ENCODE measurements around the gene RANGAP1. TPM values are rescaled to one million over a fixed set of nuclear protein-coding genes. Genes with fewer than 3 reads are reported as not detected.
"Not testable (repeated sequence)": the region's sequence is repeated elsewhere in the genome, so short reads cannot be mapped to it uniquely, and the experiment has no call there.

Gene RANGAP1
- total and polyA plus RNA-seq, 5 donors from 2014 or later: 19.9 to 112 (median 24.2) TPM

DNA sequence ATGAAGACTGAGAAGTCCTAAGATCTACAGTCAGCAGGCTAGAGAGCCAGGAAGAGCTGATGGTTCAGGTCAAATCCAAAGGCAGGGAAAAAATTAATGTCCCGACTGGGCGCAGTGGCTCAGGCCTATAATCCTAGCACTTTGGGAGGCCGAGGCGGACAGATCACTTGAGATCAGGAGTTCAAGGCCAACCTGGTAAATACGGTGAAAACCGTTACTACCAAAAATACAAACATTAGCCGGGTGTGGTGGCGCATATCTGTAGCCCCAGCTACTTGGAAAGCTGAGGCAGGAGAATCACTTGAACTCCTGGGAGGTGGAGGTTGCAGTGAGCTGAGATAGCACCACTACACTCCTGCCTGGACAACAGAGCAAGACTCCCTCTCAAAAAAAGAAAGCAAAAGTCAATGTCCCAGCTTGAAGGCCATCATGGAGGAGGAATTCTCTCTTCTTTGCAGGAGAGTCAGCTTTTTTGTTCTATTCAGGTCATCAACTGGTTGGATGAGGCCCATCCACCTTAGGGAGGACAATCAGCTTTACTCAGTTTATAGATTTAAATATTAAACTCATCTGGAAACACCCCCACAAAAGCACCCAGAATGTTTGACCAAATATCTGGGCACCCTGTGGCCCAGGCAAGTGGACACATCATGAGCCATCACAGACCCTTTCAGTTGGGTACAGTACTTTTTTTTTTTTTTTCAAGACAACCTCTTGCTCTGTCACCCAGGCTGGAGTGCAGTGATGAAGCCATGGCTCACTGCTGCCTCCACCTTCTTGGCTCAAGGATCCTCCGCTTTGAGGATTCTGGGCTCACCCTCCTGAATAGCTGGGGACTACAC lies 11.1 kb upstream of the RANGAP1 start:
- DNase-seq (no peak), ATAC-seq (ENCODE audit: low read depth in 2 of 2) (no peak)
- H3K36me3 ChIP-seq (ENCODE audit: control insufficient read depth, insufficient read depth, low read length): no peaks in the 10 kb centered on the region
- Mint-ChIP-seq H3K9me3 (peaks cover 0 to 2% (median 0%) of the 10 kb centered on the region in 7 donors), H3K27me3 (peaks cover 4% of the 10 kb centered on the region), H3K4me3 (peak overlapping the region in 1 of 4 donors; percentile 75), H3K36me3 (no peaks in the 10 kb centered on the region), H3K4me1 (peaks cover 0 to 6% (median 4%) of the 10 kb centered on the region in 4 donors), H3K27ac (no peak overlapping the region)
- no peak overlapping the region for H3K27ac ChIP-seq (ENCODE audit: insufficient read depth, low read length, poor library complexity, severe bottlenecking)
- peaks cover 7% of the 10 kb centered on the region for H3K4me1 ChIP-seq (ENCODE audit: control insufficient read depth, insufficient read depth, low read length, poor library complexity, severe bottlenecking)
- no peak overlapping the region for H3K4me3 ChIP-seq (ENCODE audit: low read depth, low read length)
- H3K9me3 ChIP-seq (ENCODE audit: control insufficient read depth in 2 of 2, low read length in 2 of 2): no peaks in the 10 kb centered on the region
- H3K27me3 ChIP-seq (ENCODE audit: control insufficient read depth, insufficient read depth, low read length): no peaks in the 10 kb centered on the region

GRCh38 chr22:41294816-41295215 lies 8.8 kb upstream of the RANGAP1 start:
- not testable (repeated sequence) for H3K9me3 ChIP-seq (ENCODE audit: control insufficient read depth in 2 of 2, low read length in 2 of 2); H3K27me3 Mint-ChIP-seq; DNase-seq; H3K27me3 ChIP-seq (ENCODE audit: control insufficient read depth, insufficient read depth, low read length); ATAC-seq (ENCODE audit: low read depth in 2 of 2); H3K27ac Mint-ChIP-seq; H3K4me3 Mint-ChIP-seq; H3K27ac ChIP-seq (ENCODE audit: insufficient read depth, low read length, poor library complexity, severe bottlenecking); H3K36me3 ChIP-seq (ENCODE audit: control insufficient read depth, insufficient read depth, low read length); H3K4me1 ChIP-seq (ENCODE audit: control insufficient read depth, insufficient read depth, low read length, poor library complexity, severe bottlenecking); H3K4me1 Mint-ChIP-seq; H3K9me3 Mint-ChIP-seq; H3K4me3 ChIP-seq (ENCODE audit: low read depth, low read length); H3K36me3 Mint-ChIP-seq

DNA sequence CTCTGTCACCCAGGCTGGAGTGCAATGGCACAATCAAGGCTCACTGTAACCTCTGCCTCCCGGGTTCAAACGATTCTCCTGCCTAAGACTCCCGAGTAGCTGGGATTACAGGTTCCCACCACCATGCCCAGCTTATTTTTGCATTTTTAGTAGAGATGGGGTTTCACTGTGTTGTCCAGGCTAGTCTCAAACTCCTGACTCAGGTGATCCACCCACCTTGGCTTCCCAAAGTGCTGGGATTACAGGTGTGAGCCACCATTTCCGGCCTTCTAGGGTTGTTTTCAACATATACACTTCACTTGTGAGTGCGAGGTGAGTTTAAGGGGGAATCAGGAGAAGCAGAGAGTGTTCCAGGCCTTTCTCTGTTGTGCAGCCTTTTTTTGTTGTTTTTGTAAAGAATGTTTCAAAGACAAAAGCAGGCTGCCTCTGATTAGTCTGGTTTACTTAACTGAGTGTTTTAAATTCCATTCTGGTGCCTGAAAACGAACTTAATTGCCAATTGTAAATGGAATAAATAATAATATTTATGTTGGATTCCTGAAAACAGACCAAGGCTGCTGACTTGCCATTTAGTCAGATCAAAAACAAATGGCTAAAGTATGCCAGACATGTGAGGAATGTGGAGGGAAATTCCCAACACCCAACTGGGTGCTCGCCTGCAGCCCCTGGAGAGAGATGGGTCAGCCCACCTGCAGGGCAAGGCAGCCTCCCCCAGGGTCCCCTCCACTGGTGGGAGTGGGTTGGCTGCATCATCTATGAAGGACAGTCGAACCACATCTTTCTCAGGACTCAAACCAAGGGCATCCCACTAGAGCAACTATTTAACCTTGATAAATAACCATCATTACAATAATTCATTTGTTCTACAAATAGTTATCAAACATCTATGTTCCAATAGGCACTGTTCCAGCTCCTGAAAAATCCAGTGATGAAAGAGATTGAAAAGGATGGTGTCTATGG lies 4.6 kb upstream of the RANGAP1 start:
- H3K4me3 Mint-ChIP-seq: peak overlapping the region in 2 of 4 donors; percentile 47 to 56
- no peaks in the 10 kb centered on the region for H3K9me3 Mint-ChIP-seq
- ATAC-seq (ENCODE audit: low read depth in 2 of 2) (no peak), DNase-seq (no peak)
- H3K9me3 ChIP-seq (ENCODE audit: control insufficient read depth in 2 of 2, low read length in 2 of 2): no peaks in the 10 kb centered on the region
- no peaks in the 10 kb centered on the region for H3K27me3 ChIP-seq (ENCODE audit: control insufficient read depth, insufficient read depth, low read length)
- no peaks in the 10 kb centered on the region for H3K36me3 Mint-ChIP-seq
- no peak overlapping the region for H3K27ac Mint-ChIP-seq
- H3K4me1 Mint-ChIP-seq: peaks cover 5 to 17% (median 9%) of the 10 kb centered on the region in 4 donors
- peaks cover 10% of the 10 kb centered on the region for H3K4me1 ChIP-seq (ENCODE audit: control insufficient read depth, insufficient read depth, low read length, poor library complexity, severe bottlenecking)
- no peaks in the 10 kb centered on the region for H3K27me3 Mint-ChIP-seq
- no peak overlapping the region for H3K27ac ChIP-seq (ENCODE audit: insufficient read depth, low read length, poor library complexity, severe bottlenecking)
- H3K36me3 ChIP-seq (ENCODE audit: control insufficient read depth, insufficient read depth, low read length): no peaks in the 10 kb centered on the region
- no peak overlapping the region for H3K4me3 ChIP-seq (ENCODE audit: low read depth, low read length)

GRCh38 chr22:41289671-41290070 lies 3.7 kb upstream of the RANGAP1 start:
- Mint-ChIP-seq H3K4me1 (peaks cover 6 to 25% (median 10%) of the 10 kb centered on the region in 4 donors), H3K27me3 (no peaks in the 10 kb centered on the region), H3K4me3 (peak overlapping the region in 2 of 4 donors; percentile 36 to 47), H3K27ac (peak overlapping the region in 2 of 3 donors; percentile 36 to 85), H3K9me3 (no peaks in the 10 kb centered on the region), H3K36me3 (no peaks in the 10 kb centered on the region)
- Histone ChIP-seq H3K4me3 (ENCODE audit: low read depth, low read length) (no peak overlapping the region), H3K36me3 (ENCODE audit: control insufficient read depth, insufficient read depth, low read length) (peaks cover 3% of the 10 kb centered on the region), H3K4me1 (ENCODE audit: control insufficient read depth, insufficient read depth, low read length, poor library complexity, severe bottlenecking) (peaks cover 17% of the 10 kb centered on the region), H3K27ac (ENCODE audit: insufficient read depth, low read length, poor library complexity, severe bottlenecking) (no peak overlapping the region), H3K9me3 (ENCODE audit: control insufficient read depth in 2 of 2, low read length in 2 of 2) (no peaks in the 10 kb centered on the region), H3K27me3 (ENCODE audit: control insufficient read depth, insufficient read depth, low read length) (no peaks in the 10 kb centered on the region)
- DNase-seq (no peak), ATAC-seq (ENCODE audit: low read depth in 2 of 2) (no peak)

GRCh38 chr22:41288245-41288946 lies 2.4 kb upstream of the RANGAP1 start:
- peaks cover 7% of the 10 kb centered on the region for H3K36me3 ChIP-seq (ENCODE audit: control insufficient read depth, insufficient read depth, low read length)
- peaks cover 21% of the 10 kb centered on the region for H3K4me1 ChIP-seq (ENCODE audit: control insufficient read depth, insufficient read depth, low read length, poor library complexity, severe bottlenecking)
- H3K4me1 Mint-ChIP-seq: peaks cover 10 to 35% (median 13%) of the 10 kb centered on the region in 4 donors
- DNase-seq (no peak), ATAC-seq (ENCODE audit: low read depth in 2 of 2) (no peak)
- H3K27me3 Mint-ChIP-seq: no peaks in the 10 kb centered on the region
- H3K9me3 Mint-ChIP-seq: no peaks in the 10 kb centered on the region
- no peaks in the 10 kb centered on the region for H3K27me3 ChIP-seq (ENCODE audit: control insufficient read depth, insufficient read depth, low read length)
- H3K4me3 ChIP-seq (ENCODE audit: low read depth, low read length): no peak overlapping the region
- no peak overlapping the region for H3K27ac ChIP-seq (ENCODE audit: insufficient read depth, low read length, poor library complexity, severe bottlenecking)
- H3K9me3 ChIP-seq (ENCODE audit: control insufficient read depth in 2 of 2, low read length in 2 of 2): no peaks in the 10 kb centered on the region
- H3K4me3 Mint-ChIP-seq: peak overlapping the region; percentile 45 to 76 (median 57)
- H3K27ac Mint-ChIP-seq: peak overlapping the region; percentile 56 to 99 (median 93)
- H3K36me3 Mint-ChIP-seq: peaks cover 3% of the 10 kb centered on the region

DNA sequence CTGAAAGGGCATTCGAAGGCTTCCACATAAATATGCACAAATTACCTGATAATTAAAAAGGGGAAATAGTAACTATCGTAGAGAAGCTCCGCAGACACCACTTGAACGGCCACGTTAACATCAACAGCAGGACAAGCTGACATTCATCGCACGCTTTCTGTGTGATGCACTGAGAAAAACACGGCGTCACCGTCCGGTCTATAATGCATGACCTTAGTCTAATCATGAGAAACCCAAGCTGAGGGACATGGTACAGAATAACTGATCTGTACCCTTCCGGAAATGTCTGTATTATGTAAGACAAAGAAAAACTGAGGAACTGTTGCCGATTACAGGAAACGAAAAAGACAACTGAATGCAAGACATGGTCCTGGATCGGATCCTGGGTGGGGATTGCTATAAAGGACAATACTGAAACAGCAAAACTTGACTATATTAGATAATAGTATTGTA lies 678 bp upstream of the RANGAP1 start:
- Mint-ChIP-seq H3K27me3 (no peaks in the 10 kb centered on the region), H3K27ac (peak overlapping the region; percentile 99), H3K4me1 (peaks cover 13 to 46% (median 21%) of the 10 kb centered on the region in 4 donors), H3K36me3 (peaks cover 9% of the 10 kb centered on the region), H3K9me3 (no peaks in the 10 kb centered on the region), H3K4me3 (peak overlapping the region; percentile 95 to 98 (median 97))
- H3K27ac ChIP-seq (ENCODE audit: insufficient read depth, low read length, poor library complexity, severe bottlenecking): peak overlapping the region; percentile 98
- no peaks in the 10 kb centered on the region for H3K27me3 ChIP-seq (ENCODE audit: control insufficient read depth, insufficient read depth, low read length)
- H3K9me3 ChIP-seq (ENCODE audit: control insufficient read depth in 2 of 2, low read length in 2 of 2): no peaks in the 10 kb centered on the region
- peaks cover 8% of the 10 kb centered on the region for H3K36me3 ChIP-seq (ENCODE audit: control insufficient read depth, insufficient read depth, low read length)
- ATAC-seq (ENCODE audit: low read depth in 2 of 2) (peak; percentile 13 to 23), DNase-seq (peak in 2 of 3 donors; percentile 44 to 81)
- H3K4me1 ChIP-seq (ENCODE audit: control insufficient read depth, insufficient read depth, low read length, poor library complexity, severe bottlenecking): peaks cover 21% of the 10 kb centered on the region
- H3K4me3 ChIP-seq (ENCODE audit: low read depth, low read length): peak overlapping the region; percentile 93

DNA sequence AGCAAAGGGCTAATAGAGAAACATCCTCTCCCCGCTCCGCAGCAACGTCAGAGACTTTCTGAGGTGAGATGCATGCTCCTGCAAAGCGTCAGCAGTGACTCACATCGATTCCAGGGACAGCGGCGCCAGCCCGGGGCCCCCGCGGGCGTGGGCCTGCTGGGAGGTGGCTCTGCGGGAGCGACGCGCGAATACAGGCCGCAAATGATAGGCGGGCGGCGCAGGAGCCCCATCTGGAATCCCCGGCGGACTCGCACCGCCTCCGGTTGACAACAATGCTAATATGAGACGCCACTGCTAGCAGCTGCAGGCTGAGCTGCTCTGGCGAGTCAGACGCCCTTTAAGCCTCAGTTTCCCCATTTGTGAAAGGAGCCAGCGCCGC lies 557 bp downstream of the RANGAP1 start:
- Histone ChIP-seq H3K27ac (ENCODE audit: insufficient read depth, low read length, poor library complexity, severe bottlenecking) (peak overlapping the region; percentile 98), H3K4me1 (ENCODE audit: control insufficient read depth, insufficient read depth, low read length, poor library complexity, severe bottlenecking) (peaks cover 21% of the 10 kb centered on the region), H3K36me3 (ENCODE audit: control insufficient read depth, insufficient read depth, low read length) (peaks cover 19% of the 10 kb centered on the region), H3K27me3 (ENCODE audit: control insufficient read depth, insufficient read depth, low read length) (no peaks in the 10 kb centered on the region), H3K9me3 (ENCODE audit: control insufficient read depth in 2 of 2, low read length in 2 of 2) (no peaks in the 10 kb centered on the region), H3K4me3 (ENCODE audit: low read depth, low read length) (peak overlapping the region; percentile 80)
- Mint-ChIP-seq H3K4me3 (peak overlapping the region; percentile 95 to 98 (median 97)), H3K9me3 (no peaks in the 10 kb centered on the region), H3K27me3 (no peaks in the 10 kb centered on the region), H3K4me1 (peaks cover 15 to 58% (median 26%) of the 10 kb centered on the region in 4 donors), H3K27ac (peak overlapping the region; percentile 93 to 99 (median 99)), H3K36me3 (peaks cover 12% of the 10 kb centered on the region)
- peak; percentile 78 to 85 (median 80) for DNase-seq
- peak; percentile 36 to 50 for ATAC-seq (ENCODE audit: low read depth in 2 of 2)

Measured in CD4-positive, CD25-positive, alpha-beta regulatory T cell (primary cell).